ENCODE results near the gene SEMA4A. TPM values are rescaled to one million over a fixed set of nuclear protein-coding genes. Genes with fewer than 3 reads are reported as not detected.

The SEMA4A gene
- total and polyA plus RNA-seq, 9 of the 15 experiments (the other 6 are each of a cell fraction or from before 2014, with no cell fraction given) = 0.04 to 1.7 (median 0.45) TPM

GRCh38 chr1:156114919-156115513, 38.4 kb upstream of the SEMA4A start (continued):
- TF ChIP-seq, protein P1, sequence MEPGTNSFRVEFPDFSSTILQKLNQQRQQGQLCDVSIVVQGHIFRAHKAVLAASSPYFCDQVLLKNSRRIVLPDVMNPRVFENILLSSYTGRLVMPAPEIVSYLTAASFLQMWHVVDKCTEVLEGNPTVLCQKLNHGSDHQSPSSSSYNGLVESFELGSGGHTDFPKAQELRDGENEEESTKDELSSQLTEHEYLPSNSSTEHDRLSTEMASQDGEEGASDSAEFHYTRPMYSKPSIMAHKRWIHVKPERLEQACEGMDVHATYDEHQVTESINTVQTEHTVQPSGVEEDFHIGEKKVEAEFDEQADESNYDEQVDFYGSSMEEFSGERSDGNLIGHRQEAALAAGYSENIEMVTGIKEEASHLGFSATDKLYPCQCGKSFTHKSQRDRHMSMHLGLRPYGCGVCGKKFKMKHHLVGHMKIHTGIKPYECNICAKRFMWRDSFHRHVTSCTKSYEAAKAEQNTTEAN (CRISPR knock-in tag; IDR thresholded peaks at IDR 0.05) = peak; percentile 62; the same call in 1 of the 2 replicates
- TF ChIP-seq ESRRA (IDR thresholded peaks at IDR 0.05; ENCODE audit: borderline replicate concordance, low read depth) = 0 out of 2 replicates have a peak, but pooled peaks have one; percentile 17
- peak; percentile 47 for TF ChIP-seq TAF1 (IDR thresholded peaks at IDR 0.05; ENCODE audit: control insufficient read depth, extremely low read depth, insufficient read depth, low read length, severe bottlenecking)
- TF ChIP-seq ATF4 (CRISPR knock-in tag; IDR thresholded peaks at IDR 0.05) = 0 out of 2 replicates have a peak, but pooled peaks have one; percentile 2
- TF ChIP-seq ZNF12 (CRISPR knock-in tag; IDR thresholded peaks at IDR 0.05) = 0 out of 2 replicates have a peak, but pooled peaks have one; percentile 50
- TF ChIP-seq TEAD4 (IDR thresholded peaks at IDR 0.05; ENCODE audit: low read length) = no peak
- TF ChIP-seq TEAD4 (CRISPR knock-in tag; IDR thresholded peaks at IDR 0.05; ENCODE audit: borderline replicate concordance) = 0 out of 2 replicates have a peak, but pooled peaks have one; percentile 33
- peak; percentile 44; the same call in 1 of the 2 replicates for TF ChIP-seq BCOR (IDR thresholded peaks at IDR 0.05)
- peak in 1 of 2 experiments; percentile 68; a peak in 1 of 4 replicates for TF ChIP-seq MAZ (CRISPR knock-in tag; conservative IDR thresholded peaks at IDR 0.05 in 1 of 2, IDR thresholded peaks at IDR 0.05 in 1 of 2)
- no peak for TF ChIP-seq ZKSCAN3 (CRISPR knock-in tag; IDR thresholded peaks at IDR 0.05)
- TF ChIP-seq CXXC5 (CRISPR knock-in tag; IDR thresholded peaks at IDR 0.05) = peak; percentile 41; the same call in 1 of the 2 replicates
- TF ChIP-seq TAL1 (IDR thresholded peaks at IDR 0.05) = 0 out of 2 replicates have a peak, but pooled peaks have one; percentile 6
- TF ChIP-seq CTBP1 (IDR thresholded peaks at IDR 0.05; ENCODE audit: borderline replicate concordance) = peak; percentile 72
- no peak for TF ChIP-seq ATF2 (CRISPR knock-in tag; IDR thresholded peaks at IDR 0.05)
- 0 out of 2 replicates have a peak, but pooled peaks have one; percentile 58 for TF ChIP-seq ZC3H4 (CRISPR knock-in tag; IDR thresholded peaks at IDR 0.05; ENCODE audit: borderline replicate concordance)
